ENCODE results near the gene MAP3K15.
"Not testable (repeated sequence)": the region's sequence is repeated elsewhere in the genome, so short reads cannot be mapped to it uniquely, and the experiment has no call there.

The MAP3K15 gene

DNA sequence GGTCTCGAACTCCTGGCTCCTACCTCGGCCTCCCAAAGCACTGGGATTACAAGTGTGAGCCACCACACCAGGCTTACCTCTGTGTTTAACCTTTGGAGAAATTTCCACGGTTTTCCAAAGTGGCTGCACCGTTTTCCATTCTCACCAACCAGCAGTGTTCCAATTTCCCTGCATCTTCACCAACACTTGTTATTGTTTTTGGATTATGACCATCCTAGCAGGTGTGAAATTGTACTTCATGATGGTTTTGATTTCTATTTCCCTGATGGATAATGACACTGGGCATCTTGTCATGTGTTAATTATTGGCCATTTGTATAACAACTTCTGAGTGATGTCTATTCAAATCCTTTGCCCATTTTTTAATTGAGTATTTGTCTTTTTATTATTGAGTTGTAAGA is 2.7 kb upstream of the MAP3K15 start:
- no peak for DNase-seq

DNA sequence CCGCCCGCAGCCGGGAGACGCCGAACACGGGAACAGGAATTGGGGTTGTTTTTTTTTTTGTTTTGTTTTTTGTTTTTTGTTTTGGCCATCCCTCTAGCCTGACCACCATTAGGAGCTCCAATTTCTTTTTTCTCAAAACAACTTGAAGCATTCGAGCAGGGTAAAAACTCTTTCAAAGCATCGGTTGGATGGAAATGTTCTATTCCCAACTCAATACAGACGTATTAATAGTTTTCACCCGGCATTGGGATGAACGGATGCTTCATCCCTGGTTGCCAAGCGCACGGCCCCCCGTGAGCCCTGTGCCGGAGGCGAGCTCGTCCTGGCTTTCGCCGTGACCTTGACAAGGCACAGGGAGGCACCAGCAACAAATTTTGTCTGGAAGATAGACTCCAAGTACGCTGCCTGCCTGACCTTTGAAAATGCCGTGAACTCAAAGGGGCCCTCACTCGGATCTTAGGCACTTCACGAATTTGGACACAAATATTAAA is 352 bp upstream of the MAP3K15 start:
- no peak for DNase-seq

DNA sequence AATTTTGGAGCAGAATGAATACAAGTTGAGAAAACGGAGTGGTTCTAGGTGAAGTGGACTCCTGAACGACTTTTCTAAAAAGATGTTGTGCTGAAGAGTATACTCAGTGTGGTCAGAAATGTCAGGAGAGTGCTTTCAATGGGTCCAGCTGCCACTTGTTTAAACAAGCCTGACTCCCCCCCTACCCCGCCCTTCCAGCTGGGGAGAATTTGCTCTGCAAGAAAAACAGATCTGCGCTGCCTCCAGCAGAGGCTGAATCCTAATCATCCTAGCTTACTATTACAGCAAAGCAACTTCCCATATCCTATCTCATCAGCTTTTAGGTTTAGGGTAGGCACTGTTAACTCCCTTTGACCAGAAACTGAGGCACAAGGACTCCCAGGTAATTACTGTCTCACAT is 1.9 kb downstream of the MAP3K15 start:
- DNase-seq, result no peak

DNA sequence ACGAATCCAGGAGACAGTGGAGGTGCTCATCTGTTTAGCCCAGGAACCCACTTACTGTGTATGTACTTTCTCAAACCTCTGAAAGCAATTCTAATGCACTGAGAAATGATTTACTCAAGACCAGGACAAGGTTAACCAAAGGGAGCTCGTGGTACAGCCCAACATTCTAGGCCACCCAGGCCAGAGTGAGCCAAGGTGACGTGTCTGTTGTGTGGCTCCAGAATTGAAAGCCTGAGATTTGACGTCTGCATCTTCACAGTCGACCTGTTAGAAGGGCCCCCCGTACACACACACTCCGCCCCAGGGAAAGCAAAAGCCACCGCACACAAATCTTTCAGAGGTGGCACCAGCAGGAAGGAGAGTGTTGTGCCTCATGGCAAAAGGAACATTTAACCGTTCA is 2.3 kb downstream of the MAP3K15 start:
- DNase-seq, result no peak

DNA sequence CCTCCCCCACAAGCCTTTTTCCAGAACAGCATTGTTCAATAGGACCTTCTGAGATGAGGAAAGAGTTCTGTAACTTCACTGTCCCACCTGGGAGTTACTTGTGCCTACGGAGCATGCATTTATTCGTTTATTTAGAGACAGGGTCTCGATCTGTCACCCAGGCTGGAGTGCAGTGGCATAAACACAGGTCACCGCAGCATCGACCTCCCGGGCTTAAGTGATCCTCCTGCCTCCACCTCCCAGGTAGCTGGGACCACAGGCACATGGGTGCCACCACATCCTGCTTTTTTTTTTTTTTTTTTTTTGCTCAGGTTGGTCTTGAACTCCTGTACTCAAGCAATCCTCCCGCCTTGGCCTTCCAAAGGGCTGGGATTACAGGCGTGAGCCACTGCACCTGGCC is 2.9 kb downstream of the MAP3K15 start:
- no peak for DNase-seq

DNA sequence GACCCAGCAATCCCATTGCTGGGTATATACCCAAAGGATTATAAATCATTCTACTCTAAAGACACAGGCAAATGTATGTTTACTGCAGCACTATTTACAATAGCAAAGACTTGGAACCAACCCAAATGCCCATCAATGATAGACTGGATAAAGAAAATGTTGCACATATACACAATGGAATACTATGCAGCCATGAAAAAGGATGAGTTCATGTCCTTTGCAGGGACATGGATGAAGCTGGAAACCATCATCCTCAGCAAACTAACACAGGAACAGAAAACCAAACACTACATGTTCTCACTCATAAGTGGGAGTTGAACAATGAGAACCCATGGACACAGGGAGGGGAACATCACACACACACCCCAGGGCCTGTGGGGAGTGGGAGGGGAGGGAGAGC is 3.5 kb downstream of the MAP3K15 start:
- DNase-seq, result not testable (repeated sequence)

DNA sequence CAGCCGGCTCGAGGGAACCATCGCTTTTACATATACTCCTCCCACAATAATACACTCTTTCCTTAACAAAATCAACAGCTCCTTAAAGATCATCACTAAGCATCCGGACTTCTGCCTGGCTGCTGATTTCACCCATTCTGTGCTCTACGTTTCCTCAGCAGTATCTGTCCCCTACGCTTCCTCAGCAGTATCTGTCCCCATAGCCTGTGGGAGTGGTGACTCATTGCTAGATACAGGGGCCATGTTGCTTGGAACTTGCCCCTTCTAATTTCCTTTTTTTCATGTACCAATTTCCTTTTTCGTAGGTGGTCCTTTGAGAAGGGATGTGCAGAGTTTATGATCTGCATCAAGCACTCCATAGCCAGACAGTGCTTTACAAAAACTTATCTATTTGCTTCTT is 18.6 kb downstream of the MAP3K15 start:
- no peak for DNase-seq

DNA sequence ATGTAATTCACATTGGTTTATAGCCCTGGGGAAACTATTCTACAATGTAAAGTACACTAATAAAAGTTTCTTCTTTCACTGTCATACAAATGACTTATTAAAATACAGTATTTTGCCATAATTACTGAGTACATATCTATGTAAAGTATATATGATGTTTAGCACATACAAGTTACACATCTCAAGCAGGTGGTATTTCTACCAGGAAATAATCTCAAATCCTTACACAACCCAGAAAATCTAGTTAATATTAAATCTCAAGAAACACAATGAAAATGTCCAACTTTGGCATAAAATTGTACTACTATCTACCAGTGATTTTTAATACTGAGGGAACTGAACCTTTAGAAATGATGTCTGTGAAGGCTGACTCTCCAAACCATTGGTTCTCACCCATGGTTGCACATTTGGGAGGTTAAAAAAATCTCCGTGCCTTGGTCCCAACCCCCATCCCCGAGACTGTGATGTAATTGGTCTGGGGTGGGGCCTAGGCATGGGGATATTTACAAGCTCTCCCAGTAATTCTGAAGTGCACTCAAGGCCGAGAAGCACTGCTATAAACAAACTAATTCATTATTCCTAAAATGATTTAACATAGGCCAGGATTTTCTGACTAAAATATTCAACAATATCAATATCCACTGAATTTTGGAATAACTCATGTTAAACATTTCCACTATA is 27.6 kb downstream of the MAP3K15 start:
- no peak for DNase-seq

DNA sequence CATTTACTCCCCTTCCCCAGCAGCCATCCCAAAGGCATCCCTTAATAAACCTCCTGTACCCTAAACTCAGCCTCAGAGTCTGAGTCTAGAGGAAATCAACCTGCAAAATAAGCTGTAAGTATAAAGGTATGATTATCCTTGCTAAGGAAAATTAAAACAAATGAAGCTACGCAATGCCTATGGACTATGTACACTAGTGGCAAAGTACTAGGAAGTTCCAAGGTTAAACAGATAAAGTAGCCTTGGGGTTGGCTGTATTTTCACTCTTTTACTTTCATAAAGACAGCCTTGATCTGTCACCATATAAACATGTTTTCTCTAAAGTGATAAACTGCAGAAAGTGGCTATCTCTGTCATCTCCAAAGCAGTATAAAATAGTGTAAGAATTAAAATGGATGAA is 35.9 kb downstream of the MAP3K15 start:
- DNase-seq, result no peak

DNA sequence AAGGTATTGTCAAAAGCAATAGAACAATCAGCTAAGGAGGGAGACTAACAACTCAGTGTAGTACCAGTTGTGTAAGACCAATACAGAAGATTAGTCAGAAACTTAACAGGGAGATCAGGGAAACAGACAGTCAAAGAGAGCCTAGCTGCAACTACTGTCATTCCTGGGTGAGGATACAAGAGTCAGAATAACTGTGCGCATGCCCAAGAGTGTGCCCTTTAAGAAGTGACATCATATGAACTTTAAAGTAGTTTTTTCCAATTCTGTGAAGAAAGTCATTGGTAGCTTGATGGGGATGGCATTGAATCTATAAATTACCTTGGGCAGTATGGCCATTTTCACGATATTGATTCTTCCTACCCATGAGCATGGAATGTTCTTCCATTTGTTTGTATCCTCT is 46.9 kb downstream of the MAP3K15 start:
- DNase-seq, result not testable (repeated sequence)

DNA sequence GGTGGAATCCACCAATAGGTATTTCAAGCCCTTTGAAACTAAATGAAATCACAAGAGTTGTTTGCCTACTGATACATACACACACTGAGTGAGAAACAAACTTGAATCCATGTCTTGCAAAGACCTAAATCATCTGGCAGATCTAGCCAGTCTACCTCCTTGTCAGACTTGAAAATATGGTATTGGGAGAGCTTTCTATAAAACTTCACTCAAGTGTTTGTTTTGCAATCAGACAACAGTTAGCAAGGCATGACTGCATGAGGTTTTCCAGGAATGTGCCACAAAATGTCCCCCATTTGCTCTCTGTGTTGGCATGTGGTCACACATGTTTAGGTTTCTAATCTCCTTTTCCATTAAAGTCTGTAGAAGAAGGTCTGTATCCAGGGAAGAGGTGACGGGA is 52.4 kb downstream of the MAP3K15 start:
- DNase-seq, result no peak

DNA sequence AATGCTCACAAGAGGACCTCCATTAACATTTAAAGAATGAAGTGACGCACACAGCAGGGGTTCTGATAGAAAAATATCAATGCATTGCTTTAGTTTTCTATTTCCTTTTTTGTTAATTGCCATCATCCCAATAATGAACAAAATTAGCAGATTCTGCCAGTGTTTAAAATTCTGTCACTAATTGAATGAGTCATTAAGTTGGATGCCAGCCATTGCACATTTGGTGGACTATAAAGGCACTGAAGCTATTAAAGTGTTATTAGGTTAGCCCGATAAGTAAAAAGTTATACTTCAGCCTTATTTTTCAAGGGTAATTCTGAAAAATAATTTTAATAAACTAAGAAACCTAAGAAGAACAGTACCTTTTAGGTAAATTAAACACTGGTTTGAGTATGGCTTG is 53.1 kb downstream of the MAP3K15 start:
- no peak for DNase-seq

DNA sequence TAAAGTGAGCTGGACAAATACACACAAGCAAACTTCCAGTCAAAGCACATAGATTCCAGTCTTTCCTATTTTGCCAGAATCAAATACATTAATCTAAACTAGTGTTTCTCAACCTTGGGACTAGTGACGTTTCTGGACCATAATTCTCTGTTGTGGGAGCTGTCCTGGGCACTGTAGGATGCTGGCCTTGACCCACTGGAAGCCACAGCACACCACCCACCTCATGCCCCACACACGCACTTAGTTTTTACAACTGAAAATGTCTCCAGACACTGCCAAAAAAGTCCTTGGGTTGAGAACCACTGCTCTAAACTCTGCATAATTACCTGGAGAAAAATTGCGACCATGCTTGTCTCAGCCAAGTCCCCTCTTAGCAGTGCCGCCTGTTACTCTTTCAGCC is 57.6 kb downstream of the MAP3K15 start:
- DNase-seq, result no peak

DNA sequence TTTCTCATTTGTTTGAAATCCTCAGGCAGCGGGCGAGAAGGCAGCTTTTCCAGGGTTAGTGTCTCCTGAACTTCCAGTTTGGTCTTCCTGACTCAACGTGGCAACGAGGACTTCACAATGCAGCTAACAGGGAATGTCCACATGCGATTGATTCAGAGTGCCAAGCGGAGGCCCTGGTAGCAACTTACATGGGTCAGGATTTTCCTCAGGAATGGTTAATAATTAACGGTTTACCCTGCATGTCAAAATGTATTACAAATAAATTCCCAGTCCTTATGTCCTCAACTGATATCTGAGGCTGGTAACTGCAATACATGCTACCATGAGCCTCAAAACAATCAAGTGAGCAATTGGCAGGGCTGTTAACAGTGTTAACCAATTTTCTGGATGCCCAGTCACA is 67.2 kb downstream of the MAP3K15 start:
- DNase-seq, result no peak

DNA sequence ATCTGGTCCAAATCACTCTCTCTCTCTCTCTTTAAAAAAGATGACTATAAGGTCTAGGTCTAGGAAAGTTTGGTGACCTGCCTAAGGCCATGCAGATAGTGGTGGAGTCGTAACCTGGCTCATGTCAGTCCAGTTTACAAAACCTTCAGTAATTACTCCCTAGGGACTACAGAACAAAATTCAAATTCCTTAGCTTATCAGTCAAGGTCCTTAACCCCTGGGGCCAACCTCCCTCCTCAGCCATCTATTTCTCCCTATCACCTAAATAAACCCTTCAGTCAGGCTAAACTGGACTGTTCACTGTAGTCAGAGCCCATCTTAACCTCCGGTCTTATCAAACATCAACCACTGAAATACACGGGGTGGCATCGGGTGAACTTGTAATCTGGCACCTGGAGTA is 68.9 kb downstream of the MAP3K15 start:
- DNase-seq, result no peak

DNA sequence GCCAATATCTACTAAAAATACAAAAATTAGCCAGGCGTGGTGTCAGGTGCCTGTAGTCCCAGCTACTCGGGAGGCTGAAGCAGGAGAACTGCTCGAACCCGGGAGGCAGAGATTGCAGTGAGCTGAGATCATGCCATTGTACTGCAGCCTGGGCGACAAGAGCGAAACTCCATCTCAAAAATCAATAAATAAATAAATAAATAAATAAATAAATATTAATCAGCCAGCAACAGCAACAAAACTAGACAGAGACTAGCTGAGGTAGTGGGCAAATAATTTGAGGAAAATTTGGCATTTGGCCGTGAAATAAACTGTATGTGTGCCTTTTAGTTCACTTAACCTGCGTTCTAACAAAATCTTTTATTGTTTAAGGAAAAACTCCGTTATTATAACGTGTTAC is 69.5 kb downstream of the MAP3K15 start:
- DNase-seq, result not testable (repeated sequence)

DNA sequence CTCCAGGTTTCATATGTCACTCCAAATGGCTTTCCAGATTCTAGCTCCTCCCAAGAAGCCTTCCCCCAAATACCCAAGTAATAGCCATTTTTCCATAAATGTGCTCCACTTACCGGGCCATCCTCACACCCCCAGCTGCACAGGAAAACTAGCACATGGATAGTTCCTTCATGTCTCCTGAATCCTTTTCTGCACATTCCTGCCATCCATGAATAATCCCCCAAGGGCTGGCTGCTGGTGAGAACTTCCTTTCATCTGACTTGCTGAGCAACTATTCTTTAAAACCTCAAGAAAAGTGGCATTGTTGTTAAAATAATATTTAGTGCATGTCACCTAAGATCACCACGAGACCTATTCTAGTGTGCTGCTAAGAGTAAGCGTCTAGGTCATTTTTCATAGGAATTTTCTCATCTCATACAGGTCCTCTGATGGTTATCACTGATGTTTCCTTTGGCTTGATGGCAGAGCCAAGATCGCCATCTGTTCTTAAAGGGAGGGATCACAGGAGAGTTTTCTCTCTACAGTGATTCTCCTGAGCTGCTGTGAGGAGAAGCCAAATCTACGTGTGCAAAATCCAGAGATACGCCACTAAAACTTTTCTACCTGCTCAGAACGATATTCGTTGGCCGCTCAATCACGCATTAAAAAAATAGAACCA is 71.3 kb downstream of the MAP3K15 start:
- no peak for DNase-seq

DNA sequence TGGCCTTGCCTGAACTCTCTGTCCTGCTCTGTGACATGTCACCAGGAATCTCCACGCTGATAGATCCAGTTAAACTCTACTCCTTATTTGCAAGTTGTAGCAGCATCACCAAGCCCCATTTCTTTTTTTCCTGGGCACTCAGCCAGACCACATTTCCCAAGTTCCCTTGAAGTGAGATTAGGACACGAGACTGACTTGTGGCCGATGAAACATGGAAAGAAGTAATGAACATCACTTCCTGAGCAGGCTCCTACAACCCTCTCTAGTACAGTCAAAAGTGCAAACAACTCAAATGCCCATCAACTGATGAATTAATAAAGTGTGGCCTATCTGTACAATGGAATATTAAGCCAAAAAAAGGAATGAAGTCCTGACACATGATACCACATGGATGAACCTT is 74.6 kb downstream of the MAP3K15 start:
- peak; percentile 45 for DNase-seq

DNA sequence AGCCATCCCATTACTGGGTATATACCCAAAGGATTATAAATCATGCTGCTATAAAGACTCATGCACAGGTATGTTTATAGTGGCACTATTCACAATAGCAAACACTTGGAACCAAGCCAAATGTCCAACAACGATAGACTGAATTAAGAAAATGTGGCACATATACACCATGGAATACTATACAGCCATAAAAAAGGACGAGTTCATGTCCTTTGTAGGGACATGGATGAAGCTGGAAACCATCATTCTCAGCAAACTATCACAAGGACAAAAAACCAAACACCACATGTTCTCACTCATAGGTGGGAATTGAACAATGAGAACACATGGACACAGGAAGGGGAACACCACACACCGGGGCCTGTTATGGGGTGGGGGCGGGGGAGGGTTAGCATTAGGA is 92.6 kb downstream of the MAP3K15 start:
- not testable (repeated sequence) for DNase-seq

DNA sequence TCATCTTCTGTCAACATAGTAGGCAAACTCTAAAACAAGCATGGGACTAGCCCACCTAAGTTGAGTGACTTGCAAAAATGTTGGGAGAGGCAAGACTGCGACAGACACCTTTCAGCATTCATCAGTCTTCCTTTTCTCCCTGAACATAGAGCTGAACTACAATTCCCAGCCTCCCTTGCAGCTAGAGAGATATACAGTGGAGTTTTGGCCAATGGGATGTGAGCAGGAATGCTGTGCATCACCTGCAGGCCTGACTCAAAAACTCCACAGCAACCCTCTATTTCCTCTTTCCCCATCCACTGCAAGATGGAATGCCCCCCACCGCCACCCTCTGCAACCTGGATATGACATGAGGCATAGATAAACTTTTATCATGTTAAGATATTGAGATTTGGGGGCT is 105.0 kb downstream of the MAP3K15 start:
- no peak for DNase-seq

DNA sequence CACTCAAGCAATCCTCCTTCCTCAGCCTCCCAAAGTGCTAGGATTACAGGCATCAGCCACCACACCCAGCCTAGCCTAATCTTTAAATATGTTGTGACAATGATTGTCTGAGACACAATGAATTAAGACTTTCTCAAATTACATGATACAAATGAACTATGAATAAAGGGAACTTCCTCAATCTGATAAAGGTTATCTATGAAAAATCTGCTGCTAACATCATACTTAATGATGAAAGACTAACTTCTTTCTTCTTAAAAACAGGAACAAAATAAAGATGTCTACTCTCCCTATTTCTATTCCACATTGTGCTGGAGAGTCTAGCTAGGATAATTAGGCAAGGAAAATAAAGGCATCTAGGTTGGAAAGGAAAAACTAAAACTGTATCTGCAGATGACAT is 111.6 kb downstream of the MAP3K15 start:
- DNase-seq, result no peak

DNA sequence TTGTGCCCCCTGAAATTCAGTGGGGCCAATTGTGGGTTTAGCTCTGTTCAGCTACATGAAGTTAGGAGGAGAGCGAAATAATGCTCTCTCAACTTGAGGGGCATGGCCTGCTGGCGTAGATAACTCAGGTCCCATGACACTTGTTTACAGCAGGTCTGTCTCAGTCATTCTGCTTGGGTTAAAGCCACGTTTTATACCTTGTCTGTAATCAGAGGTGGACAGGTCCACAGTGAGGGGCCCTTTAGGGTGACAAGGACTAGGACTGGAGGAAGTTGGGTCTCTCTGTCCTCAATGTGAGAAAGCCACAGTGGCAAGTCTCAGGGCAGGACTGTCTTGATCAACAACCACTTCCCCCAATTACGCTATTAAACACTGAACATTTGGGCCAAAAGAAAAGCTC is 122.6 kb downstream of the MAP3K15 start:
- no peak for DNase-seq

DNA sequence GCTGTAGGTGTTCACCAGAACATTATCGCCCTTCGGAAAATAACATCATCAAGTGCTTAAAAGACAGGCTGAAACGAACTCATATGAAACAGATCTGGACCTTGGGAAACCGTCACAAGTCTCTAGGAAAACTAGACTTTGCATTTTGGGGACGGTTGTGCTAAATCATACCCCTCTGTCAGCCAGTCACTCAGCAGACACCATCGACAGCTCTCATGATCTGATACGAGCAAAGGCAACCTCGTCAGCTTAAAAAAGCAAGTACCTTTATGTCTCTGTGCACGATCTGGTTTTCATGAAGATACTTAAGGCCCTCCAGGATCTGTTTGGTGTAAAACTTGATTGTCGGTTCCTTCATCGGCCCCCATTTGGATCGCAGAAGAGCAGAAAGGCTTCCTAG is 123.2 kb downstream of the MAP3K15 start:
- DNase-seq, result no peak

DNA sequence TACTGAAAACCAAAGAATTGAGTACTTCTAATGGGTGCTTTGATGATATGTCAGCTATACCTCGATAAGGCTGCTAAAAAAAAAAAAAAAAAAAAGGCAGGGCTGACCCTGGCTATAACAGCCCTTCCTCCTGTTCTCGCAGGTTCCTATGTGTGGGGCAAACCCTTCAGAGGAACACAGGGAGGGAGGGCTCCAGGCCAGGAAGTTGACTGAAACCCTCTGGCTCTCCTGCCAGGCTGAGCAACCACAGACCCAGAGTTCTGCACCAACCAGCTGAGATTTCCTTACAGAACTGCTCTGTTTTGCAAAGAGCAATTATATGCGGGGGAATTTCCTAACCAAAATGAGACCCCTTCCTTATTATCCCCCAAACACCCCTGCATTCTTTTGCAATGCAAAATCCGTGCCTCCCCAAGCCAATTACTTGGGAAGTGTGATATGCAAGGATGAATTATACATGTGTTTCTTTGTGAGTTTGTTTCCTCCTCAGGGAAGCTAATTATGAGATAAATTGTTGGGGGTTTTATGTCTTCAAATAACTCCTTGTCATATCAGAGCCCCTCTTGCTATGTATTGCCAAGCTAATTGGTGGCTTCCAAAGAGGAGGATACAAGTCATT is 126.0 kb downstream of the MAP3K15 start:
- DNase-seq, result no peak
